ENCODE results near the gene MAML1.
A peak's percentile ranks its signal among the peaks of the same experiment; 100 is the strongest.
"Not testable (repeated sequence)": the region's sequence is repeated elsewhere in the genome, so short reads cannot be mapped to it uniquely, and the experiment has no call there.

The MAML1 gene

GRCh38 chr5:179732412-179732917 lies at the start of gene MAML1:
MAML1 (plus strand) TSS chr5:179732822; CDS start chr5:179733113, 291 bp downstream.
- DNase-seq, result peak; percentile 83 to 100 (median 98)

- DNase-seq, result not testable (repeated sequence)
Observed at GRCh38 chr5:179689212-179689611, 43.4 kb upstream of the MAML1 start.

GRCh38 chr5:179694561-179694960 lies 38.1 kb upstream of the MAML1 start:
- DNase-seq, result no peak

GRCh38 chr5:179696603-179697002 lies 36.0 kb upstream of the MAML1 start:
- DNase-seq, result no peak

- no peak for DNase-seq
Observed at GRCh38 chr5:179697108-179697507, 35.5 kb upstream of the MAML1 start.

GRCh38 chr5:179697543-179697942 lies 35.1 kb upstream of the MAML1 start:
- DNase-seq, result not testable (repeated sequence)

- peak; percentile 95 to 100 (median 98) for DNase-seq
Observed at GRCh38 chr5:179697993-179698934, 34.4 kb upstream of the MAML1 start.

- peak in 2 of 14 donors; percentile 30 to 67 for DNase-seq
Observed at GRCh38 chr5:179698935-179699615, 33.5 kb upstream of the MAML1 start, which contains the start of gene CANX. CANX (plus strand) TSS chr5:179698967; CDS start chr5:179705682, 6,715 bp downstream.

- DNase-seq, result peak in 6 of 14 donors; percentile 4 to 34 (median 12)
Observed at GRCh38 chr5:179699616-179700237, 32.9 kb upstream of the MAML1 start.

- DNase-seq, result no peak
Observed at GRCh38 chr5:179700401-179700918, 32.2 kb upstream of the MAML1 start.

- DNase-seq, result no peak
Observed at GRCh38 chr5:179716286-179716685, 16.3 kb upstream of the MAML1 start.

GRCh38 chr5:179720222-179720621 lies 12.4 kb upstream of the MAML1 start:
- DNase-seq, result no peak

GRCh38 chr5:179724163-179724562 lies 8.5 kb upstream of the MAML1 start:
- DNase-seq, result no peak

GRCh38 chr5:179727106-179727505 lies 5.5 kb upstream of the MAML1 start:
- no peak for DNase-seq

- no peak for DNase-seq
Observed at GRCh38 chr5:179729303-179729702, 3.3 kb upstream of the MAML1 start.

GRCh38 chr5:179729727-179730126 lies 2.9 kb upstream of the MAML1 start:
- DNase-seq, result no peak

GRCh38 chr5:179730356-179730755 lies 2.3 kb upstream of the MAML1 start:
- no peak for DNase-seq

- no peak for DNase-seq
Observed at GRCh38 chr5:179730852-179731251, 1.8 kb upstream of the MAML1 start.

GRCh38 chr5:179731791-179732411 lies 721 bp upstream of the MAML1 start:
- DNase-seq, result peak in 3 of 14 donors; percentile 12 to 24 (median 15)

GRCh38 chr5:179732918-179733771 lies 523 bp downstream of the MAML1 start:
- DNase-seq, result peak in 13 of 14 donors; percentile 9 to 71 (median 52)

- peak in 1 of 14 donors; percentile 31 for DNase-seq
Observed at GRCh38 chr5:179733772-179734126, 1.1 kb downstream of the MAML1 start.
